GM12873 (cell line): ENCODE results near the gene SEMA5A.

Experiments
- TF ChIP-seq, protein P1 (sequence below): IDR thresholded peaks from 2 replicates; pipeline ENCODE4 v1.5.1; 2012; ENCODE audit warnings: low read depth, mild to moderate bottlenecking, moderate library complexity, low read length, control low read depth; ENCODE audit not compliant: insufficient read depth; ENCODE audit errors: missing control alignments

The SEMA5A gene

DNA sequence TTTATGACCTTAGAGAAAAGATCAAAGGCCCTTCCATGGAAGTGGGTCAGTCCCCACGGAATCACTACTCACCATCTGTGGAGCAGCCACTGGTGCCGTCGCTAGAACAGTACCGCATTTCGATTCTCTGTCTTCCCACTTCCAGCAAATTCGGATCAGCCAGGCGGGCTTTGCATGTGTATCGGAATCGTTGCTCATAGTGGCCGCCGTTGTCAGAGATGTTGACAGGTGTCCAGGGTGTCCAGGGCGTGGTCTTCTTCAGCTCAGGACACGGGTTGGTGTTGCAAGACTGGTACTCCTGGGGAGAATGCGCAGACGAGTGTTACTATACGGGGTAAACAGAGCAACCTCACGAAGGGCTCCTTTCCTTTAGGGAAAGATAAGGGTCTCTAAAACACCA, 479.5 kb downstream of the SEMA5A start:
- TF ChIP-seq, protein P1, sequence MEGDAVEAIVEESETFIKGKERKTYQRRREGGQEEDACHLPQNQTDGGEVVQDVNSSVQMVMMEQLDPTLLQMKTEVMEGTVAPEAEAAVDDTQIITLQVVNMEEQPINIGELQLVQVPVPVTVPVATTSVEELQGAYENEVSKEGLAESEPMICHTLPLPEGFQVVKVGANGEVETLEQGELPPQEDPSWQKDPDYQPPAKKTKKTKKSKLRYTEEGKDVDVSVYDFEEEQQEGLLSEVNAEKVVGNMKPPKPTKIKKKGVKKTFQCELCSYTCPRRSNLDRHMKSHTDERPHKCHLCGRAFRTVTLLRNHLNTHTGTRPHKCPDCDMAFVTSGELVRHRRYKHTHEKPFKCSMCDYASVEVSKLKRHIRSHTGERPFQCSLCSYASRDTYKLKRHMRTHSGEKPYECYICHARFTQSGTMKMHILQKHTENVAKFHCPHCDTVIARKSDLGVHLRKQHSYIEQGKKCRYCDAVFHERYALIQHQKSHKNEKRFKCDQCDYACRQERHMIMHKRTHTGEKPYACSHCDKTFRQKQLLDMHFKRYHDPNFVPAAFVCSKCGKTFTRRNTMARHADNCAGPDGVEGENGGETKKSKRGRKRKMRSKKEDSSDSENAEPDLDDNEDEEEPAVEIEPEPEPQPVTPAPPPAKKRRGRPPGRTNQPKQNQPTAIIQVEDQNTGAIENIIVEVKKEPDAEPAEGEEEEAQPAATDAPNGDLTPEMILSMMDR = no peak

DNA sequence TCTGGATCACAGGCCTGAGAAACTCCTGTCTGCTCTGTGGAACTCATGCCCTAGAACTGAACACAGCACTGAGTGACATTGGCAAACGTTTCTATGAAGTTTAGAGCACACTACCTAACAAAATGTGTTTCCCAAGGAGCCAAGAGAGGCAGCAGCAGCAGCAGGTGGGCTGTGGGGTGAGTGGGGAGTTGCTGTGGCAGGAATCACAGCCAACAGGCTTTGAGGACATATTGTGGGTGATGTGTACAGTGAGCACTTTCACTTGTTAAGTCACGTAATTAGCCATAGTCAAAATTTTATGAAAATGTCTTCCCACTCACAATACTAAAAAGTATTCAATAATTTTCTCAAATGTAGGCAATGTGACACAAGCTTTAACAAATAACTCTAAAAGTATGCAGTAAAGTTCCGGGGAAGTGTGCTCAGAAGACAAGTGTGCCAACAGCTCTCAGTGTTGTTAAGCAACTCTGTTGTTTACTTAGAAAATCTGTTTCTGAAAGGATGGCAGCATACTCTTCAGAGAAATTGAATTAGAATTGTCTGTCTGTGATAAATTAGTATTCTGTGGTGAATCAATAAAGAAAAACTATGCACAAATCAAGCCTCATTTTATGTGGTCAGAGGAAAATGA, 482.1 kb downstream of the SEMA5A start:
- TF ChIP-seq, protein P1 = no peak

DNA sequence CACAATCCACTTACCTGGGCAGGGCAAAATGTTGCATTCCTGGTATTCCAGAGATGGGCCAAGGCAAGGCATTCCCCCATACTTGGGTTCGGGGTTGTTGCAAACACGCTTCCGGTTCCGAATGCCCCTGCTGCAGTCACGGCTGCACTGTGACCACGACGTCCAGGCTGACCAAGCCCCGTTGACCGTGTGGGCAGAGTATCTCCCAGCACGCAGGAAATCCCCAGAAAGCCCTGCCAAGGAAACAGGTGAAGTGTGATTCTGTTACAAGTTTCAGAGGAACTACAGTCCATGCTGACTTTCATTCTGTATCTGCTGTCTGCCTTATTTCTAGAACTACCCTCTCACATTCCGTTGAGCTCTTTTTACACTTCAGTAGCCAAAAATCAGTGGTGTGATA, 483.0 kb downstream of the SEMA5A start:
- TF ChIP-seq, protein P1 = no peak

DNA sequence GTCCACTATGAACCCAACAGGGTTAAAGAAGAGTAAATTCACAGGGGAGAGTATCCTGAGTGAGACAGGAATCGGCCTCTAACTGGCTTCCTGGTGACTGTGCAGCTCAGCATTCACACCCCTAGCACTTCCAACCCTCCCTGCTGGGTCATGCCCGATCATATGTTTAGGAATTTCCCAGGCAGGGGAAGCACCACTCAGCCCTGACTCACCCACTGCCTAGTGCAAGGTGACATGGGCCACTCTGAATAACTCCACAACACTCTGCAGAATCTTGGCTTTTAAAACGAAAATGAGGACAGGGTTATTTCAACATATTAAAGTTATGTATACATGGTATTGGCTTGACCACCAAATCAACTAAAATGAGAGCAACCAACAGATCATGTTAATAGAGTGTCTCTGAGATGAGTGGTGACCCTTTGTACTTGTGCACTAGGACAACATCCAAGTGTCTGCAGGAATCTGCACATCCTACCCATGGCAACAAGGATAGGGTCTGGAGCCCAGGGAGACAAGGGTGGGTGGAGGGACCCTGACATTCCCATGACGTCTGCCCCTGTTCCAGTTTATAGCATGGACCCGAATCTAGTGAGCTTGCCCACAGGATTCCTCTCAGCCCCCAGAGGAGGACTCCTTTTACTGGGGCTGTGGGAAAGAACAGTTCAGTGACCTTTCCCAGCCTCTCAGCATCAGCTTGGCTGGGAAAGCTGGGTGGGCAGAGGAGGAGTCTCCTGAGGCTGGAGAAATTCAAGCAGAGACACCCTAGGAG, 485.8 kb downstream of the SEMA5A start:
- TF ChIP-seq, protein P1 = no peak

DNA sequence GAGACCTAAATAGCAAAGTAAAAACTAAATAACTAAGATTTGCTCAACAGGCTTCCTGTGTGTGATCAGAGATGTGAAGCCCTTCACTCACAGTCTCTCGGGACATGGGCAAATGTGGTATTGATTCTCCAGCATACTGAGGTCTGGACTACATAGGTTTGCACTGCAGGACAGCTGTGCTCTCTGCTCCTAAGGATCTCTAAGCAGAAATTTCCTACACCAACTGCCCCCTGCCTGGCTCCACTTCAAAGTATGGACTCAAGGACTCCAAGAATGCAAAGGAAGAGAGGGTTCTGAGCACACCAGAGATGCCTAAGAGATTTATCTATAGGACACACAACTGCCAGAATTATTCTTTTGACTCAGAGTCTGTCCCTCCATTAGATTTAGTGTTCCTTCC, 487.2 kb downstream of the SEMA5A start:
- TF ChIP-seq, protein P1 = no peak

DNA sequence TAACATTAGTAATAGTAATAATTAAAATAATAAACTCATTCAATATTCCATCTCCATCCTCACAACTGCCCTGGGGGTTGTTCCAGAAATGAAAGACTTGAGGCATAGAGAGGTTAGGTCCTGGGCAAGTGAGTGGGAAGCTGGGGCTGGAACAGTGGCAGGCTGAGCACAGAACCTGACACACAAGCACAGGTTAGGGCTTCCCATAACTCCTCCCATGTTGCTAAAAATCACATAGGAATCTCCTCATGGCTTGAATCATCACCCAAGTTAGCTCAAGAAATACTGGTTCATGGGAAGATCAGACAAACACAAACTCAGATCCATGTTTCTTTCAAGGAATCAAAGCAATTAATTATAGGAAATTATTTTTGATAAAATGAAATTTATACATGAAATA, 487.7 kb downstream of the SEMA5A start:
- TF ChIP-seq, protein P1 = no peak

DNA sequence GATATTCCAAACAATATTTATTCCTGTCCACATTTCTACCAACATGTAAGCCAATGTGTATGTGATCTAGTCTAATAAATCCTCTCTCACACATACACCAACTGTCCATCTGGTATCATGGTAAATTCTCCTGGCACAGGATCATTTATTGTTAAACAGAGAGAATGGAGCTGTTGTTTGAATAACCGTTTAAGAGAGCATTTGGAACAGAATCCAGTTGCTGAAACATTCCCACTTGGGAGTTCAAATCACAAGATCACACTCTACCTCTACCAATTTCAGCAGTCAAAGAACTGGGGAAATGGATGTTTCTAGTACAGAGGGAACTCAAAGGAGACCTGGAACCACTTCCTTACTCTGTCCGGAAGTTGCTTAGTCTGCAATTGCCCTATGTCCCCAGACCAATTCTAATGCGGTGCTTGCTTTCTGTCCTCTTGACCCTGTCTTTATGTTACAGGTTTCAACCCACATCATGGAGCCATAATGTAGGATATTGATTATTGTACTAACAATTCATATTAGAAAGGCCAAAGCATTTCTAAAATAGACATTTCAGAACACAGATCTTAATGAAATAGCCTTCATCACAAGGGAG, 488.4 kb downstream of the SEMA5A start:
- TF ChIP-seq, protein P1 = no peak
